ENCODE results near the gene IL19. TPM values are rescaled to one million over a fixed set of nuclear protein-coding genes. Genes with fewer than 3 reads are reported as not detected.

Gene IL19
- total RNA-seq, 4 donors from 2014 or later: not detected

GRCh38 chr1:206875752-206876377 lies 105.3 kb downstream of the IL19 start:
- Histone ChIP-seq H3K9me3 (peaks cover 0 to 15% (median 0%) of the 10 kb centered on the region in 3 donors), H3K4me3 (no peak overlapping the region), H3K36me3 (no peaks in the 10 kb centered on the region), H3K27me3 (no peaks in the 10 kb centered on the region), H3K27ac (no peak overlapping the region), H3K4me1 (no peaks in the 10 kb centered on the region)
- DNase-seq (no peak), ATAC-seq (no peak)
- intact Hi-C loops (cut with DNase I; ENCODE audit: low total_unique reads): no loop called here
- no peak for TF ChIP-seq POLR2A (IDR thresholded peaks at IDR 0.05)
- TF ChIP-seq CTCF (IDR thresholded peaks at IDR 0.05 in 4 of 5, conservative IDR thresholded peaks at IDR 0.05 in 1 of 5): no peak
- in situ Hi-C loops (cut with MboI; ENCODE audit: low sequenced_read_pairs in 4 of 4): no loop called here

GRCh38 chr1:206878456-206878855 lies 107.9 kb downstream of the IL19 start:
- in situ Hi-C loops (cut with MboI; ENCODE audit: low sequenced_read_pairs in 4 of 4): no loop called here
- TF ChIP-seq CTCF (IDR thresholded peaks at IDR 0.05 in 4 of 5, conservative IDR thresholded peaks at IDR 0.05 in 1 of 5): no peak
- TF ChIP-seq POLR2A (IDR thresholded peaks at IDR 0.05): no peak
- DNase-seq: no peak

GRCh38 chr1:206880314-206880713 lies 109.7 kb downstream of the IL19 start:
- Histone ChIP-seq H3K27ac (no peak overlapping the region), H3K36me3 (no peaks in the 10 kb centered on the region), H3K9me3 (peaks cover 0 to 15% (median 0%) of the 10 kb centered on the region in 3 donors), H3K4me1 (no peaks in the 10 kb centered on the region), H3K27me3 (no peaks in the 10 kb centered on the region), H3K4me3 (no peak overlapping the region)
- no peak for TF ChIP-seq POLR2A (IDR thresholded peaks at IDR 0.05)
- no peak for TF ChIP-seq CTCF (IDR thresholded peaks at IDR 0.05 in 4 of 5, conservative IDR thresholded peaks at IDR 0.05 in 1 of 5)
- intact Hi-C loops (cut with DNase I; ENCODE audit: low total_unique reads): no loop called here
- in situ Hi-C loops (cut with MboI; ENCODE audit: low sequenced_read_pairs in 4 of 4): no loop called here
- DNase-seq (no peak), ATAC-seq (no peak)

More at GRCh38 chr1:206878456-206878855, 107.9 kb downstream of the IL19 start:
- Histone ChIP-seq H3K4me1 (no peaks in the 10 kb centered on the region), H3K9me3 (peaks cover 0 to 15% (median 0%) of the 10 kb centered on the region in 3 donors), H3K36me3 (no peaks in the 10 kb centered on the region), H3K4me3 (no peak overlapping the region), H3K27me3 (no peaks in the 10 kb centered on the region), H3K27ac (no peak overlapping the region)
- no peak for ATAC-seq
- intact Hi-C loops (cut with DNase I; ENCODE audit: low total_unique reads): no loop called here

GRCh38 chr1:206882555-206882954 lies 112.0 kb downstream of the IL19 start:
- H3K4me1 ChIP-seq: no peaks in the 10 kb centered on the region
- no peaks in the 10 kb centered on the region for H3K27me3 ChIP-seq
- H3K27ac ChIP-seq: no peak overlapping the region
- no peaks in the 10 kb centered on the region for H3K36me3 ChIP-seq
- ATAC-seq (no peak), DNase-seq (no peak)
- intact Hi-C loops (cut with DNase I; ENCODE audit: low total_unique reads): no loop called here
- in situ Hi-C loops (cut with MboI; ENCODE audit: low sequenced_read_pairs in 4 of 4): no loop called here
- no peak for TF ChIP-seq POLR2A (IDR thresholded peaks at IDR 0.05)
- no peak for TF ChIP-seq CTCF (IDR thresholded peaks at IDR 0.05 in 4 of 5, conservative IDR thresholded peaks at IDR 0.05 in 1 of 5)
- peaks cover 0 to 11% (median 0%) of the 10 kb centered on the region in 3 donors for H3K9me3 ChIP-seq
- no peak overlapping the region for H3K4me3 ChIP-seq

GRCh38 chr1:206883160-206883559 lies 112.6 kb downstream of the IL19 start:
- no peak overlapping the region for H3K4me3 ChIP-seq
- H3K9me3 ChIP-seq: peaks cover 0 to 11% (median 0%) of the 10 kb centered on the region in 3 donors
- TF ChIP-seq POLR2A (IDR thresholded peaks at IDR 0.05) (no peak), CTCF (IDR thresholded peaks at IDR 0.05 in 4 of 5, conservative IDR thresholded peaks at IDR 0.05 in 1 of 5) (no peak)
- H3K36me3 ChIP-seq: no peaks in the 10 kb centered on the region
- H3K27ac ChIP-seq: no peak overlapping the region
- in situ Hi-C loops (cut with MboI; ENCODE audit: low sequenced_read_pairs in 4 of 4) (no loop called here), intact Hi-C loops (cut with DNase I; ENCODE audit: low total_unique reads) (no loop called here)
- no peaks in the 10 kb centered on the region for H3K27me3 ChIP-seq
- no peaks in the 10 kb centered on the region for H3K4me1 ChIP-seq
- DNase-seq (no peak), ATAC-seq (no peak)
